HG03432 (cell line): ENCODE measurements around the gene MICALL2.

ENCODE experiments used
- ATAC-seq: cut with Tn5 transposase; IDR thresholded peaks from one replicate; pipeline ENCODE4 v1.9.1; 2021; ENCODE audit warnings: mild to moderate bottlenecking, moderate library complexity; ENCODE audit not compliant: unreplicated experiment

Gene MICALL2

DNA sequence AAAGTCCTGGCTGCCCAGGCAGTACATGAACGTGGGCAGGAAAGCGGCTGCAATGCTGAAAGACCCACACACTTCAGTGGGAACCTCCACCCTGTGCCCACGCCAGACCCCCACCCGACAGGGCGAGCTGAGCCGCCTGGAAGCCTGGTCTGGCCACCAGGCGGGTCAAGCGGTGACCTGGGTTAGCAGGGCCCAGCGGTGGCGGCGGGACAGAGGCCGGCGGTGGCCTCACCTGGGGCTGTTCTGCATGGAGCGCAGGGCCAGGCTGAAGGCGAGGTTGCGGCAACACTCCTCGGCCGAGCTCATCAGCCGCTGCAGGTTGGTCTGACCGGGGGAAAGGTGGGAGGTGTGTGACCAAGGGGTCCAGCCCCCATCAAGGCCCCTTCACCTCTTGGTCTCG, 11.6 kb upstream of the MICALL2 start:
- no peak for ATAC-seq

DNA sequence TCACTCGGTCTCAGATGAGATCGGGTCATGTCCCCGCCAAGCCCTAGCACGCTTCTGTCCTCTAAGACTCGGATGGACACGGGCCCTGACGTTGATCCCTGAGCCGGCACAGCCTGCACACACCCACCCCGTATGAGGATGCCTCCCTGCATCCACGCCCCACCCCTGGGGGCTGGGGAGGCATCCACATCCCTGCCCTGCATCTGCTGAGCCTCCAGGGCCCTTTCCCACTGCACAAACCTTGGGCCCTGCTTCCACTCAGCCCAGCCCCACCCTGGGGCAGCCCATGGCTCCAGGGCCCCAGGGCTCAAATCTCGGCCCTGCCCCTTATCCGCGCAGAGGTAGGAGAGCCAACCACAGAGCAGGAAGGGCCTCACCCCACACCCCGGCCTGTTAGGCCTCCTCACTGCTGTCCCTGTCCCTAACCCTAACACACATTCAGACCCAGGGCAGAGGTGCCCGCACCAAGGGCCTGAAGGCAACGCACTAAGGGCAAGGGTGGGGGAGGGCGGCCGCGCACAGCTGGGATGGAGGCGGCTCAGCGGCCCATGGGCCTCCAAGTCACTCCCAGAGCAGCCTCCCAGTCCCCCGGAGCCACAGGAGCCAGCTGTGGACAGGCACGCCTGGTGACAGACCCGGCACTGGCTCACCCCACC, 9.5 kb upstream of the MICALL2 start:
- ATAC-seq = no peak

DNA sequence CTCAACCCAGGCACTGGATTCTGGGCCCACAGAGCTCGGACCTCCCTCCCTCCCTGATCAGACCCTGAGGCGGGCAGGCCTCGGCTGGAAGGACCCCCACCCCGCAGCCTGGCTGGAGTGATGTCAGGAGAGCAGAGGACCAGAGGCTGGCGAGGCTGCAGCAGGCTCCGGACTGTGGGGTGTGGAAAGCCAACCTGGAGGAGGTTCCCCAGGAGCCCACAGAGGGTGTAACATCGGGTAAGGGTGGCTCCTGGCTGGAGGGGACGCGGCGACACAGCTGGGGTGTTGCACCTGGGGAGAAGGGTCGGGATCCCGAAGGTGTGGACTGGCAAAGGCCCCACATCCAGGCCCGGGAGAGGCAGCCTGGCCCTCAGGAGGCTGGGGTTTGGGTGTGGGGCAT, 8.9 kb upstream of the MICALL2 start:
- ATAC-seq = no peak

DNA sequence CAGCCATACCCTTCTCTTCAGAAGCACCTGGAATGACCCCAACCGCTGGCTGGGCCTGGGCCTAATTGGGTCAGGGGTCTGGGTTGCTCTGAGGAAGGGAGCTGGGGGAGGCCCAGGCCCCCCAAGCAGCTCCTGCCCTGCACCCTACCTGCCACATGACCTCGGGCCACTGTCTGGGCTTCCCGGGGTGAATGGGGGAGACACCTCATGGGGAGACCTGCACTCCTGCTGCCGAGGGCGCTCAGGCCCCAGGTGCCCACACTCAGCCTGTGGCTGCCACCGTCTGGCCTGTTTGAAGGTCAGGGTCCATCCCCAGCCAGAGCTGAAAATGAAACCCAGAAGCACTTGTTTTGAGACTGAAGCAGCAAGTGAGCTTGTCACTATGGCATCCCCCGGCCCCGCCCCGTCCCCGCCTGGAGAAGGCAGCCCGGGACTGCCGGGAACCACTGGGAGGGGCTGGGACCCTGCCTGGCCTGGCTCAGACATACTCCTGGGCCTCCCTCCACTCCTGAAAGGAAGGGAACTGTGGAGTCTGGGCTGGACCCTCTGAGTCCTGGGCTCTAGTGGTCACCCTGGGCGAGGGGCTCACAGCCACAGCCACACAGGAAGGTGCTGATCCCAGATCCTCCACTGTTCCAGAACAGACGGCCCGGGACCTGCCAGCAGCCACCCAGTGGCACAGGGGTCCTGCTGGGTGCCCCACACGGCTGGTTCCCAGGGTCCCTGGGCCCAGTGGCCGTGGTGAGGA, 7.4 kb upstream of the MICALL2 start:
- ATAC-seq = no peak

DNA sequence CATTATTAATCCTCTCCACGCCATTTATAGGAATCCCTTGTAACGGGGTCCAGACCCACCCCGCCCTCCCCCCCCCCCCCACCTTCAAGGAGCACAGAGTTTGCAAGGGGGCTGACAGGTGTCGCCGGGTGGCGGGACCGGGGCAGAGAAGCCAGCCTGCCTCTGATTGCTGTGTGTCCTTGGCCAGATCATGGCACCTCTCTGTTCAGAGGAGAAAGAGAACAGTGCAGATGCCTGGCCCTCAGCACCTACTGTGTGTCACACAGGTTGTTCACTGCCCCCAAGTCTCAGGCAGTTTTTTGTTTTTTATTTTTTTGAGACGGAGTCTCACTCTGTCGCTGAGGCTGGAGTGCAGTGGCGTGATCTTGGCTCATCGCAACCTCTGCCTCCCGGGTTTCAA, 5.4 kb upstream of the MICALL2 start:
- no peak for ATAC-seq

DNA sequence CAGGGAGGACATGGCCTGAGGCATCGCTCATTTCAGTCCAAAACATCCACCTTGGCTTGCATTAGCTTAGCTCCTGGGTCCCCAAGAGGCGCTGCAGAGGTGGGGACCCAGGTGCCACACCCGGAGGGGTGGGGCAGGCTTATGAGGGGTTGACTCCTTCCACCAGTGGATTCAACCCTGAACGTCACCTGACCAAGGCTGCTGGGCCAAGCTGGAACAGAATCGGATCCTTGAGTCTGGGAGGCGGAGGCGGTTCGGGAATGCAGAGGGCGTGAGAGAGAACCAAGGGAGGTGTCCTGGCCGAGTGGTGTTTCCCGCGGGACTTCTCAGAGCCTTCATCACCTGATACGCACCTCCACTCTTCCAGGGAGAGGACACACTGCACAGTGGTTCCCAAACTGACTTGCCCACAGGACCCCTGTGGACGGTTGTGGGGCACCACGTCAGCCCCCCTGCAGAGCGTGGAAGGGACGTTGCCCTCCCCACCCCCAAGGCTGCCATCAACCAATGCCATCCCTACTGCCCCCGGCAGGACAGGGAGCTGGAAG, 4.5 kb upstream of the MICALL2 start:
- no peak for ATAC-seq

DNA sequence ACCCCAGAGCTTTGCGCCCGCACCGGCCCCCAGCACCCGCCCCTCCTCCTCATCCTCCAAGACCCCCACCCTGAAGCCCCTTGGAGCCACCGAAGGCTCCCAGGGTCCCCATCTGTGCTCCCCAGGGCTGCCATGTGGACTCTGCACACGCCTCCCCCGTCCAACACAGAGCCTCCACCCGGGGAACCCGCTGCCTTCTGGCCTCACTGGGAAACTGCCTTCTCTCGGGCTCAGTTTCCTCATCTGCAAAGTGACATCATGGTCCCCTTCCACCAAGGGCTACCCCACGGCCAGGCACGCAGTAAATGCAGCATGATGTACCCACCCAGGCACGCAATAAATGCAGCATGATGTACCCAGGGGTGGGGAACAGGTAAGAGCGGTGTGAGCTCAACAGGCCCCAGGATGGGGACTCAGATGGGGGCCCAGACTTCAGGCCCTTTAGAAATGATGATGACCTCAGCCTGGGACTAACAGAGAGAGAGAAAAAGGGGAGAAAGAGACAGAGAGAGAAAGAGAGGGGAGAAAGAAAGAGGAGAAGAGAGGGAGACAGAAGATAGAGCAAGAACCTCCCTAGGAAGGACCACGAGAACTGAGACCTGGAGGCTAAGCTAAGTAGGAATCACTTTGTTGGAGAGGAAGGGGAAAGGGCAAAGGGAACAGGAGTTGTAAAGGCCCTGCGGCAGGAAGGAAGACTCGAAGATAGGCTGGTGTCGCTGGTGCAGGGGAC, 2.5 kb upstream of the MICALL2 start:
- no peak for ATAC-seq

DNA sequence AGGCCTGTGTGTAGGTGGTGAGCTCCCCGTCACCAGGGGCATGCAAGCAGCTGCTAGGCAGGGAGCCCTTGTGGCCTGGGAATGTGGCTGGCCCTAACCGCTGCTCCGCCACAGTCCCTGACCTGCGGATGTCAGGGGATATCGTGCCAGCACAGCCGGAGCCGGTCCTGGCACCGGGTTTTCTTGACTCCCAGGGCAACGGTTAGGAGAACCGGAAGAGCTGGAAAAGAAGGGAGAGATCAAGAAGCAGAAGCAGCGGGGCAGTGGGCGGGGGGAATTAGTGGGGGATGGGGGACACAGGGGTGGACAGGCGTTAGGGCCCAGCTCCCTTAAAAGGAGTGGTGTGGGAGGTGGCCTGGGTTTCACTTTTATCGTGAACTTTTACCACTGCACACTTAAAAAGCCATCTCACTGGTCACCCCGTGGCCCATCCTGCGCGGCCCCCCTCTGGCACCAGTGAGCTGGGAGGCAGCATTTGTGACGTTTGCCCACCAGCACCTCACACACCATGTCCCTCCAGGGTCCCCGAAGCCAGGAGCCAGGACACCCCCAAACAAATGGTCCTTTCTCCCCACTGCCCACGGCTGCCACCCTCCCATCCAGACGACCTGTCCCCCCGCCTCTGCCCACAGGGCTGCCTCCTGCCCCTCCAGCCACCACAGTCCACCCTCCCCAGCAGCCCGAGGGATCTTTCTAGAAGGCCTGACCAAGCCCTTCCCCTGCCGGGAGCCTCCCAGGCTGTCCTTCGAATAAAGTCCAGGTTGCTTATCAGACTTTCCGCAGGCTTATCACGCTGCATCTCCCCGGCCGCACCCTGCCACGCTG, 1.8 kb upstream of the MICALL2 start:
- no peak for ATAC-seq

DNA sequence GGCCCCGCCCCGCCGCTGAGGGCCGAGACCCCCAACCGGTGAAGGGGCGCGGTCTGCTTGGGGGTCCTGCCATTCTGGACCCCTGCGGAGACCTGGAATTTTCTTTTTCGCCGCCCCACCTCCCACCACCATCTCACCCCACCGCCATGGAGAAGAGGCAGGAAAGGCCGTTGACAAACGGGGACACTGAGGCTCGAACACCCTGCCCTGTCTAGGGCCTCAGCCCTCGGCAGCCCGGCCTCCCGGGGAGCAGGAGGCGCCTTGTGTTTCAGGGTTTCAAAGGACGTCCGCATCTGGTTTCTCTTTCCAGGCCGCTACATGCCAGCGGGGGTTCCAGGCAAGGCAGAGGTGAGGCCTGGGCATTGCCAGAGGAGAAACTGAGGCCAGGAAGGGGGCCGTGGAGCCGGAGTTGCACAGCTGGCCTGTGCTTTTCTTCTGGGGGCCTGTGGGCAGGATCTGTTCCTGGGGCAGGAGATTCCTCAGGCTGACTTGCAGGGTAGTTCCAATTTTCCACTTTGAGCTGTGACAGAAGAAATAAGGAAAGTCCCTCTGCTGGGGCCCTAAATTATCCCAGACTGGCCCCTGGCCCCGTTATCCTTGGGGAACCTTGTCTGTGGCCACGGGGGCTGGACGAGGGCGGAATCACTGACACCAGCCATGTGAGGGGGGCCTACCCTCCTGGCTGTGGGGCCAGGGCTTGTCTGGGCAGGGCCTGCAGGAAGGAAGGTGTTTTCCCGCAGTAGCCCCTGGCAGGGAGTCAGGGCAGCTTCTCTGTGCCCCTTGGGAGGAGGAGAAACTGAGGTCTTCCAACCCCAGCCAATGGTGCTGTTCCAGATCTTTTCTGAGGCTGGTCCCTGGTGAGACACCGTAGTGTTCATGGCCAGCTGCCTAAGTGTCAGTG, 900 bp upstream of the MICALL2 start:
- ATAC-seq = no peak

DNA sequence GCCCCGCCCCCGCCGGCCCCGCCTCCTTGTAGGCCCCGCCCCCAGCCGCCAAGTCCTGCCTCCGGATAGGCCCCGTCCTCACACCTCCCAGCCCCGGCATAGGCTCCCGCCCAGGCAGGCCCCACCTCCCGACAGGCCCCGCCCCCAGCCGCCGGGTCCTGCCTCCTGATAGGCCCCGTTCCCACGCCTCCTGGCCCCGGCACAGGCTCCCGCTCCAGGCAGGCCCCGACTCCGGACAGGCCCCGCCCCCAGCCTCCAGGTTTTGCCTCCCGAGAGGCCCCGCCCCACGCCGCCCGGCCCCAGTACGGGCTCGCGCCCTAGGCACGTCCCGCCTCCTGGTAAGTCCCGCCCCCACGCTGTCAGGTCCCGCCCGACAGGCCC, 232 bp upstream of the MICALL2 start:
- peak; percentile 94 for ATAC-seq

DNA sequence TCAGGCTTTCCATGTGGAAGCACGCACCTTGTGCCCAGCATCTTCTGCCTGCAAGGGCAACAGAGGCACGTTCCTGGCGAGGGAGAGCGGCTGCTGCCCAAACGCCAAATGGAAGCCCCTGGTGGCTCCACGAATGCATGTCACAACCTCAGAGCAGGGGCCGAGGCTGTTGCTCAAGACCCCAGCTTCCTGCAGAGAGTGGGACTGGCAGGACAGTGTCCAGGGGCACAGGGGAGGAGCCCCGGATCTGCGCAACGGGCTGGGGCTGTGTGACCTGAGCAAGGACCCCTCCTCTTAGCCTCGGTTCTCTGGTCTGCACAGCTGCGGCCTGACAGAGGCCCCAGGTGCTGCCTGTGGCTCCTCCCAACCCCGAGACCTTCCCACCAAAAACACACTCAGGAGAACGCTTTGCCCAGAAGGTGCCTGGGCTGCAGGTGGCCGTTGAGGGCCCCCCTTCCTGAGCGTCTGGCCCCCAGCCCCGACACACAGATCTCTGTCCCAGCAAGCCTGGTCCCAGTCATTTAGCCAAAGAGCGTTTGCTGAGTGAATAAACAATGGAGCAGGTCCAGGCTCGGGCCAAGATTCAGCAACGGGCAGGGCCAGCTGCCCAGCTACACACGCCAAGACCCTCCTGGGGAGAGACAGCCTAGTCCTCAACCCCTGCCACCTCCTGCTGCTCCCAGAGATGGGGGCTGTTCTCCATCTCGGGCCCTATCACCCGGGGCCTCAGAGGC, 1.2 kb downstream of the MICALL2 start:
- ATAC-seq = no peak

DNA sequence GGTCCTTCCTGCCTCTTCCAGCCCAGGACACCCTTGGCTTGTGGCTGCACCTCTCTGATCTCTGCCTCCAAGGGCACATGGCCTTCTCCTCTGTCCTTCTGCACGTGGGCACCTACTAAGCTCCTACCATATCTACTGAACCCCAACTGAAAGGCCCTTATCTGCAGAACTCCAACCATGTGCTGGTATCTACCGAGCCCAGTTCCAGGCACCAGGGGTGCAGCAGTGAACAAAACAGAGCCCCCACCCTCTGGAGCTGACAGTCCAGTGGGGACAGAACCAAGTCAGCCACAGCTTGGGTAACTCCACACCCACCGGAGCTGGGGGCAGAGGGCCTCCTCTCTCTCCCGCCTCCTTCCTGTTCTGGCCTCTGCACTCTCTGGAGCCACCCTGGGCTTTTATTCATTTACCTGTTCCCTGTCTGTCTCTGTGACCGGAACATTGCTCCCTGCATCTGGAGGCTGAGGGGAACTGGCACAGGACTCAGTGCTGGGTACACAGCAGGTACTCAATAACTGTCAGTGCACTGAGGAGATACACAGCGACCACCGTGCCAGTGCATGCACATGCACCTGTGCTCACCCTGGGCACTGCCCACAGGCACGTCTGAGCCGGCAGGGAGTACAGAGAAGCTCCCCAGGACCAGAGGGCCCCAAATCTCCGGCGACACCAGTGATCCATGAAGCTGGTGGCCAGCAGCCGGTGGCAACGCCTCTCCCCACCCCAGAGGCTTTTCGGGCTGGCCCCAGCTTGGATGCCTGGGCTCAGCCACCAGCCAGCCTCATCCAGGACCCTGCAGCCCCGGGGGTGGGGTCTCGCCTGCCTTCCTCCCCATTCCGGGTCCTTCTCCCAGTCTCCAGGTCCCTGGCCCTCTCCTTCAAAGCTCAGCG, 2.0 kb downstream of the MICALL2 start:
- no peak for ATAC-seq

DNA sequence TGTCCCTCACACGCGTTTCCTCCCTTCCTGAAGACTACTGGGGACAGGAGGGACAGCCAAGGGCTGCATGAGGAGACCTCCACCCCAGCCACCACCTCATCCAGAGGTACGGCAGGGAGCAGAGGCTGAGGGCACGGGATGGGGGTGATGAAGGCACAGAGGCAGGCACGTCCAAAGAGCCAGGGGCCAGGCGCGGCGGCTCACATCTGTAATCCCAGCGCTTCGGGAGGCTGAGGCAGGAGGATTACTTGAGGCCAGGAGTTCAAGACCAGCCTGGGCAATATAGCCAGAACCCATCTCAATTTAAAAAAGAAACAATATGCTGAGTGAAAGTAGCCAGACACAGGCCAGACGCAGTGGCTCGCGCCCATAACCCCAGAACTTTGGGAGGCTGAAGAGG, 3.3 kb downstream of the MICALL2 start:
- no peak for ATAC-seq

DNA sequence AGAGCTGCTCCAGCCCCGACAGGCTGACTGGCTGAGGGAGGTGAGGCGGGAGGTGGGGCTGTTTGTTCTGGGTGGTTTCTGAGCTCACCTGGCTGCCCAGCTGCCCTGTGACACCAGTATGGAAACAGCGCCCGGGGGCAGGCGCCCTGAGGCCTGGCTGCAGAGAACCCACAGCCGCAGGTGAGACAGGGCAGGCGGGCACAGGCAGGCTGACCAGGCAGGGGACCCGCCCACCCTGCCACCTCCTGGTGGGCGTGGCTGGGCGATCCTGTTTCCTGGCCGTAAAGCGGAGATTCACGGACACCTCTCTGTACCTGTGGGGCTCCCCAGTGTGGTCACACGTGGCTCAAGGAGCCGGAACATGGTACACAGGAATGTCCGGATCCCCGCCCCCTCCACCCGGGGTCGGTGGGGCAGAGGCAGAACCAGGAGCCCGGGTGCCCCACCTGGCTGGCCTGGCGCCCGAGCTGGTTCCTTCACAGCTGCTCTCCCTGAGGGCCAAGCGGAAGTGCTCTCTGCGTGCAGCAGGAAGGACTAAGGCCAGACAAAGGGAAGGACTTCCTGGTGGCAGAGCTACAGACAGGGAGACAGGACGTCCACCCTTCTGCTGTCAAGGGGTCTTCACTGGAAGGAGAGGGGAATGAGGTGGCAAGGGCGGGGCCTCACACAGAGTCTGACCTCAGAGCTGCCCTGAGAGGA, 3.9 kb downstream of the MICALL2 start:
- ATAC-seq = no peak

DNA sequence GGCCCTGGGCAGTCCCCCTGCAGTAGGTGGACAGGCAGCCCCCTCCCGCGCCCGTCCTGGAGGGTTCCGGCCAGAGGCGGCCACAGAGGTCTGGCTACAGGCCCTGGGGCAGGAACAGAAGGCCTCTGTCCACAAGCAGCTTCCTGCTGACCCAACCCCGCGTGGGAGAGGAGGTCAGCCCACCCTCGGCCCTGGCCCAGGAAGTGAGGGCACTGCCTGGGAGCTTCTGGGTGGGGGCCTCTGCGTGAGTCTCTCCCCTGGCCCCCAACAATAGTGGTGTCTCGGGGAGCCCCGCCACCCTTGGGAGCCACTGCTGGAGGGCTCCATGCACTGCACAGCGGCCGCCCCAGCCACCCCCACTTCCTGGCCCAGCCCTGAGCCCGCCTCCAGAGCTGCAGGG, 4.7 kb downstream of the MICALL2 start:
- no peak for ATAC-seq

DNA sequence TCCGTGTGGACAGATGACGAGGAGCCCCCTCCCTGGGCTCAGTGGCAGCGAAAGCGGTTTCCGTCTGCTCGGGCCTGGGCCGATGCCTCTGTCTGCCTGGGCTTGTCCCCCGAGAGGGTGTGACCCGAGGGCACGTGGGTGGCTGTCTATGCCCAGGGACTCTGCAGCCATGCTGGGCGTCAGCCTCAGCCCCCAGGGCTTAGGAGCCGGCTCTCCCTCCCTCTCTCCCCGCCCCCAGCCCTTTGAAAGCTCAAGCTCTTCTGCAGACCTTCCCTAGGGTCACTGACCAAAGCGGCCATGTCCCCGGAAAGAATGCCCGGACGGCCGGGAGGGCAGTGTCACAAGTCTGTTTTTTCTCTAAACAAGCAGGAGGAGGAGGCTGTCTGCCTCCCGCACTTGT, 7.1 kb downstream of the MICALL2 start:
- no peak for ATAC-seq

DNA sequence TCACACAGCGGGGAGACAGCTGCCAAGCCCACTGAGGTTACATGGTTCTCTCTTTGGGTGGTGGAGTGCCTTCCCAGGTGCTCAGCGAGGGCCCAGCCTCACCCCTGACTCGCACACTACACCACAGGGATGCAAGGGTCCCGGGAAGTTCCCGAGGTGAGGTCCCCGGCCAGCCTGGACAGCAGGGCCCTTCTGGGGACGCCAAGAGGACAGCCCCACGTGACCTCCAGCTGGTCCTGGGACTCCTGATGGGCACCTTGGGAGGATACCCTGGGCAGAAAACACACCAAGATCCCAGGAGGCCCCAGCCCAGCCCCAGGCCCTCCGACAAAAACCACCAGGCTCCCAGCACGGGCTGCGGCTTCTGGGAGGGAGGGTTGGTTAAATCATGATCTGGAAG, 8.3 kb downstream of the MICALL2 start:
- ATAC-seq = no peak

DNA sequence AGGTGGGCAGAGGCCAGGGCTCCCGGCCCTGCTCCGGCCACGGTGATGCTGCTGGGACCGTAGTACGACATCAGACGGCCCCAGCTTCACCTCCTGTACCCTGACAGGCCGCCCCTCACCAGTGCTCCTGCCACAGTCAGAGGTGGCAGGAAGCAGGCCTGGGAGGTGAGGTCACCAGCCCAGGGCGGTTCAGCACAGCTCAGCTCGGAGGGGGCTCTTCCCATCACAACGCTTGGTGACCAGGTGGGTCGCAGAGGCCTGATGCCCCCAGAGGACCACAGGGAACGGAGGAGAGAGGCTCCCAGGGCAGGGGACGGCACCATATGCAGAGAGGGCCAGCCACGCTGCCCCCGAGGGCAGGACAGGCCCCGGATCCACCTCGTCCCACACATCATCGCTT, 8.8 kb downstream of the MICALL2 start:
- ATAC-seq = no peak
